Superior temporal gyrus (tissue), 1 donor: ENCODE results near the gene DAZ3.
"Not testable (repeated sequence)": the region's sequence is repeated elsewhere in the genome, so short reads cannot be mapped to it uniquely, and the experiment has no call there.

ENCODE experiments used
- DNase-seq: peaks from one replicate; pipeline ENCODE4 v3.0.0-alpha.2; 2016; ENCODE audit errors: extremely low spot score

The DAZ3 gene, protein sequence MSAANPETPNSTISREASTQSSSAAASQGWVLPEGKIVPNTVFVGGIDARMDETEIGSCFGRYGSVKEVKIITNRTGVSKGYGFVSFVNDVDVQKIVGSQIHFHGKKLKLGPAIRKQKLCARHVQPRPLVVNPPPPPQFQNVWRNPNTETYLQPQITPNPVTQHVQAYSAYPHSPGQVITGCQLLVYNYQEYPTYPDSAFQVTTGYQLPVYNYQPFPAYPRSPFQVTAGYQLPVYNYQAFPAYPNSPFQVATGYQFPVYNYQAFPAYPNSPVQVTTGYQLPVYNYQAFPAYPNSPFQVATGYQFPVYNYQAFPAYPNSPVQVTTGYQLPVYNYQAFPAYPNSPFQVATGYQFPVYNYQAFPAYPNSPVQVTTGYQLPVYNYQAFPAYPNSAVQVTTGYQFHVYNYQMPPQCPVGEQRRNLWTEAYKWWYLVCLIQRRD

DNA sequence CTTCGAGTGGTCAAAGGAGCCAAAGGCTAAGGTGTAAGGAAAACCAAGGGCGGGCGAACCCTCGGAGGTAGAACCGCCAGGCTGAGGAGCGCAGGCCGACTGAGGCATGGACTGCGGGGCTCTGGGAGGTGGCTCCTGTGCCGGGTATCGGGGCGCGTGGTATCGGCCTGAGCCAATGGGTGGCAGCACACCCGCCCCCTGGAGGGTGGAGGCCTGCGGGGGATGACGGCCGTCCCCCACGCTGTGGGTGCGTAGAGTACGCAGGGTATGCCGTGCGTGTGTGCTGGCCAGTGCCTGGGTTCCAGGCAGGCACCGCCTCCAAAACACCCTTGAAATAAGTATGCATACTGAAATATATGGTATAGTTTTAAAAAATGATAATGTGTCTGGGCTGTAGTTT, at the start of gene DAZ3:
TSS of gene DAZ3 (minus strand) at position 101 of the 400 bp plus-strand sequence. CDS start 208 bp downstream, outside the sequence.
- not testable (repeated sequence) for DNase-seq

DNA sequence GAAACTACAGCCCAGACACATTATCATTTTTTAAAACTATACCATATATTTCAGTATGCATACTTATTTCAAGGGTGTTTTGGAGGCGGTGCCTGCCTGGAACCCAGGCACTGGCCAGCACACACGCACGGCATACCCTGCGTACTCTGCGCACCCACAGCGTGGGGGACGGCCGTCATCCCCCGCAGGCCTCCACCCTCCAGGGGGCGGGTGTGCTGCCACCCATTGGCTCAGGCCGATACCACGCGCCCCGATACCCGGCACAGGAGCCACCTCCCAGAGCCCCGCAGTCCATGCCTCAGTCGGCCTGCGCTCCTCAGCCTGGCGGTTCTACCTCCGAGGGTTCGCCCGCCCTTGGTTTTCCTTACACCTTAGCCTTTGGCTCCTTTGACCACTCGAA, 20.4 kb upstream of the DAZ3 start, which contains the start of gene DAZ4:
TSS of gene DAZ4 (plus strand) at position 301 of the 400 bp plus-strand sequence. CDS start 208 bp downstream, outside the sequence.
- not testable (repeated sequence) for DNase-seq

DNA sequence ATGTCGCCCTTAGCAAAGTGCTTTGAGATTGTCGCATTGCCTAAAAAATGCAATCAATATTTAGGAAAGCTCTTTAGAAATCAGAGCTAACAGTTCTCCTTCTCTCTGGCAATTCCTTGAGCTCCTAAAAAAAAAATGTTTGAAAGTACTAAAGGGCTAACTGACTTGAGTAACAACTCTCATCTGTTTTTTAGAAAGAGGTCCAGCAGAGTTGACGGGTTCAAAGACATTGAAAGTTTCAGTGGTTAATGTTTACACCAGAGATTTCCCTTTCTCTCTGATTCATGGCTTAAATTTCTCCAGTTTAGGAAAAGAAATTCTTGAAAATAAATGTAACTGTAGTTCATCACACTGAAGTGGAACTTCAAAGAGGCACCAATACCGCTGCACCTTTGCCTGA, 11.9 kb upstream of the DAZ3 start:
- not testable (repeated sequence) for DNase-seq

- DNase-seq: not testable (repeated sequence)
Measured at GRCh38 chrY:24824184-24824879, 11.1 kb upstream of the DAZ3 start.

DNA sequence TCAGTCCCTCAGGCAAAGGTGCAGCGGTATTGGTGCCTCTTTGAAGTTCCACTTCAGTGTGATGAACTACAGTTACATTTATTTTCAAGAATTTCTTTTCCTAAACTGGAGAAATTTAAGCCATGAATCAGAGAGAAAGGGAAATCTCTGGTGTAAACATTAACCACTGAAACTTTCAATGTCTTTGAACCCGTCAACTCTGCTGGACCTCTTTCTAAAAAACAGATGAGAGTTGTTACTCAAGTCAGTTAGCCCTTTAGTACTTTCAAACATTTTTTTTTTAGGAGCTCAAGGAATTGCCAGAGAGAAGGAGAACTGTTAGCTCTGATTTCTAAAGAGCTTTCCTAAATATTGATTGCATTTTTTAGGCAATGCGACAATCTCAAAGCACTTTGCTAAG, 8.6 kb upstream of the DAZ3 start:
- DNase-seq: not testable (repeated sequence)
